OCI-LY1 (cell line): Measurements from ENCODE around the gene REXO1.

ENCODE experiments used
- H2AFZ ChIP-seq: fragments of 200-600 bp; sonication (generic), shearing (Covaris generic); 2 replicates; pipeline ENCODE4 v1.6.0; 2014; ENCODE audit warnings: antibody characterized with exemption, mild to moderate bottlenecking, low read length
- H3F3A ChIP-seq: fragments of 200-600 bp; sonication (generic), shearing (Covaris generic); 2 replicates; pipeline ENCODE4 v1.6.0; 2014; ENCODE audit warnings: mild to moderate bottlenecking, antibody characterized with exemption, low read length, moderate library complexity; ENCODE audit not compliant: insufficient read depth
- H3K27ac ChIP-seq: fragments of 200-600 bp; sonication (generic); 2 replicates; pipeline ENCODE4 v1.5.1; 2014; ENCODE audit warnings: low read length, mixed run types, mild to moderate bottlenecking, low read depth; ENCODE audit not compliant: poor library complexity, severe bottlenecking
- H3K27me3 ChIP-seq: fragments of 200-600 bp; sonication (generic); 2 replicates; pipeline ENCODE4 v1.6.0; 2014; ENCODE audit warnings: antibody characterized with exemption, mild to moderate bottlenecking, low read length, moderate library complexity; ENCODE audit not compliant: insufficient read depth
- H3K36me3 ChIP-seq: fragments of 200-600 bp; sonication (generic); 2 replicates; pipeline ENCODE4 v1.6.1; 2014; ENCODE audit warnings: mild to moderate bottlenecking, antibody characterized with exemption, low read length, moderate library complexity, mixed read lengths; ENCODE audit not compliant: insufficient read depth
- H3K4me1 ChIP-seq: fragments of 200-600 bp; sonication (generic); 2 replicates; pipeline ENCODE4 v1.5.1; 2014; ENCODE audit warnings: mild to moderate bottlenecking, low read length, moderate library complexity; ENCODE audit not compliant: insufficient read depth, severe bottlenecking
- H3K4me2 ChIP-seq: fragments of 200-600 bp; sonication (generic), shearing (Covaris generic); 2 replicates; pipeline ENCODE4 v1.6.1; 2014; ENCODE audit warnings: low read length
- H3K4me3 ChIP-seq: fragments of 200-600 bp; sonication (generic); 2 replicates; pipeline ENCODE4 v1.5.1; 2014; ENCODE audit warnings: low read length, low read depth, mild to moderate bottlenecking, mixed read lengths; ENCODE audit not compliant: poor library complexity, severe bottlenecking
- H3K79me2 ChIP-seq: fragments of 200-600 bp; shearing (Covaris generic); 2 replicates; pipeline ENCODE4 v1.6.1; 2016; ENCODE audit warnings: mixed run types, low read length, mixed read lengths; ENCODE audit not compliant: insufficient read depth
- H3K9ac ChIP-seq: fragments of 200-600 bp; sonication (generic), shearing (Covaris generic); 2 replicates; pipeline ENCODE4 v1.6.1; 2014; ENCODE audit warnings: mild to moderate bottlenecking, low read length, mixed read lengths
- H3K9me2 ChIP-seq: fragments of 200-600 bp; sonication (generic), shearing (Covaris generic); 2 replicates; pipeline ENCODE4 v1.6.1; 2014; ENCODE audit warnings: low read depth, mild to moderate bottlenecking, low read length, mixed read lengths
- H3K9me3 ChIP-seq: fragments of 200-600 bp; shearing (Covaris generic); 2 replicates; pipeline ENCODE4 v1.6.1; 2014; ENCODE audit warnings: low read length, mixed read lengths
- H4K20me1 ChIP-seq: fragments of 200-600 bp; sonication (generic), shearing (Covaris generic); 2 replicates; pipeline ENCODE4 v1.6.0; 2016; ENCODE audit warnings: mild to moderate bottlenecking, low read length; ENCODE audit not compliant: insufficient read depth
- CTCF ChIP-seq: fragments of 200-600 bp; sonication (generic), shearing (Covaris generic); IDR thresholded peaks from 2 replicates; pipeline ENCODE4 v1.5.1; 2017; ENCODE audit warnings: mild to moderate bottlenecking, antibody characterized with exemption, low read length, moderate library complexity, mixed read lengths
- EZH2 ChIP-seq: fragments of 200-600 bp; sonication (generic), shearing (Covaris generic); IDR thresholded peaks from 2 replicates; pipeline ENCODE4 v1.8.0; 2017; ENCODE audit warnings: borderline replicate concordance, mixed run types, mild to moderate bottlenecking, antibody characterized with exemption, low read length, moderate library complexity, mixed read lengths

Gene REXO1

DNA sequence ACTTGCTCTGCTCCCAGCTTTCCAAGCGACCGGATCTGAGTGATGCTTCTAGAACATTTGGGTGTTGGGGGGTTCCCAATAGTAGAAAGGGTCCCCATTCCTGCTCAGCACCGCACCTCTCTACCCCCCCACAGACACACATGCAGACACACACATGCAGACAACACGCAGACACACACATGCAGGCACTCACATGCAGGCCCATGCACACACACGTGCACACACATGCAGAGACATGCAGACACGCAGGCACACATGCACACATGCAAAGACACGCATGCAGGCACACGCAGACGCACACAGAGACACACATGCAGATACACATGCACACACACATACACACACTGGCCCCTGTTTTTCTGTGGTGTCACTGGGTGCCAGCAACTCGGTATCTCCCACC lies 71.1 kb downstream of the REXO1 start:
- Histone ChIP-seq H3K9me2 (no peaks in the 10 kb centered on the region), H2AFZ (no peak overlapping the region), H3K9me3 (no peaks in the 10 kb centered on the region), H3K4me3 (no peak overlapping the region), H3K4me1 (no peaks in the 10 kb centered on the region), H3F3A (no peaks in the 10 kb centered on the region), H3K4me2 (no peak overlapping the region), H3K27me3 (peaks cover 1% of the 10 kb centered on the region; the same call in 1 of the 2 replicates), H3K36me3 (no peaks in the 10 kb centered on the region; the same call in 1 of the 2 replicates), H4K20me1 (no peaks in the 10 kb centered on the region), H3K27ac (no peak overlapping the region), H3K9ac (no peak overlapping the region), H3K79me2 (no peaks in the 10 kb centered on the region)
- TF ChIP-seq EZH2 (no peak), CTCF (no peak)

GRCh38 chr19:1776606-1777147 lies 71.6 kb downstream of the REXO1 start:
- no peak overlapping the region for H3K4me3 ChIP-seq
- H3K4me1 ChIP-seq: no peaks in the 10 kb centered on the region
- no peak overlapping the region for H2AFZ ChIP-seq
- H3K9ac ChIP-seq: no peak overlapping the region
- peaks cover under 1% of the 10 kb centered on the region; the same call in 1 of the 2 replicates for H3K27me3 ChIP-seq
- H3K4me2 ChIP-seq: no peak overlapping the region
- H3K36me3 ChIP-seq: no peaks in the 10 kb centered on the region; the same call in 1 of the 2 replicates
- TF ChIP-seq EZH2 (no peak), CTCF (no peak)
- no peaks in the 10 kb centered on the region for H3K9me2 ChIP-seq
- no peaks in the 10 kb centered on the region for H3K79me2 ChIP-seq
- no peaks in the 10 kb centered on the region for H4K20me1 ChIP-seq
- H3K9me3 ChIP-seq: no peaks in the 10 kb centered on the region
- H3K27ac ChIP-seq: no peak overlapping the region
- no peaks in the 10 kb centered on the region for H3F3A ChIP-seq

DNA sequence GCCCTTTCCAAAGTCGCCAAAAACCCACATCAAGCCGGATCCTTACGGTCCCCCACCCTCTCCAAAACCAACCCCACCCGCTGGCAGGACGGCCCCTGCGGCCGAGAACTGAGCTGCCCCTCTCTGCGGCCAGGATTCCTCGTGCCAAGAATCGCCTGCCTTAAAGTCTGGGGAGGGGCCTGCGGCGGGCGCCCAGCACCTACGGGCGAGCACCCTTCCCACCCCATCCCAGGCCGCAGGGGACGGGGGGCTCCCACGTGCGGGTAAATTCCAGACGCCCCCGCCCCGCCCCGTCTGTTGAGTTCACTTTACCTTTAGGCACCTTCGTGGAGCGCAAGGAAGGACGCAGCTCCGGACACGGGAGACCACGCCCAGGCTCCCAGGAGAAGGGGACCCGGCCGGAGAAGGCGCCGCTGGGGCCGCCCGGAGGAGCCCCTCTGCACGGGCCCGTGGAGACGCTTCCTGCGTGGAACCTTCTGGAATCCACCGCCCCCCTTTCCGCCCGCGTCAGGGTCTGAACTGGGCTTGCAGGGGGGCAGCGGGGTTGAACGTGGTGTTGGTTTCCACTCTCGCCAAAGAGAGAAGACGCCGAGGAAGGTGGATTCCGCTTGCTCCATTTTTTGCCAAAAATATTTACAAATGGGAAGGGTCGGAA lies 72.2 kb downstream of the REXO1 start:
- no peak overlapping the region for H3K9ac ChIP-seq

More for the DNA sequence above, 72.2 kb downstream of the REXO1 start:
- no peak overlapping the region for H3K27ac ChIP-seq
- no peaks in the 10 kb centered on the region for H3F3A ChIP-seq
- TF ChIP-seq EZH2: no peak
- no peak for TF ChIP-seq CTCF
- H3K4me3 ChIP-seq: no peak overlapping the region
- no peaks in the 10 kb centered on the region for H3K79me2 ChIP-seq
- peaks cover 6% of the 10 kb centered on the region; the same call in 1 of the 2 replicates for H3K27me3 ChIP-seq
- H3K9me3 ChIP-seq: peaks cover 3% of the 10 kb centered on the region
- no peak overlapping the region for H3K4me2 ChIP-seq
- no peaks in the 10 kb centered on the region; the same call in 1 of the 2 replicates for H3K36me3 ChIP-seq
- no peaks in the 10 kb centered on the region for H4K20me1 ChIP-seq
- no peak overlapping the region for H2AFZ ChIP-seq
- no peaks in the 10 kb centered on the region for H3K9me2 ChIP-seq
- no peaks in the 10 kb centered on the region for H3K4me1 ChIP-seq
